CD4-positive, alpha-beta T cell (primary cell): ENCODE data around the gene TJP1. TPM values are rescaled to one million over a fixed set of nuclear protein-coding genes. Genes with fewer than 3 reads are reported as not detected.

Experiments used
- ATAC-seq: fragments of 200-7000 bp; cut with Tn5 transposase; one replicate; pipeline ENCODE4 v1.10.0; 2022; ENCODE audit warnings: mild to moderate bottlenecking; ENCODE audit not compliant: poor library complexity
- CTCF ChIA-PET: fragments of 350-600 bp; sonication (Branson Sonifier 250); formaldehyde crosslinking; loops from one replicate; lab custom pipeline; 2021; ENCODE audit warnings: antibody characterized with exemption, inconsistent platforms; lab: Charles Lee
- POLR2A ChIA-PET: fragments of 350-600 bp; sonication (Branson Sonifier 250); formaldehyde crosslinking; loops from one replicate; lab custom pipeline; 2021; ENCODE audit warnings: antibody characterized with exemption, inconsistent platforms; lab: Charles Lee
- DNase-seq, 14 experiments: peaks; one replicate each; pipeline ENCODE4 v3.0.0-alpha.2; 2013 to 2020; ENCODE audit warnings: mixed read lengths in 2 of 14
- H3K27ac ChIP-seq, 2 donors: one replicate each; pipeline versions ENCODE4 v1.5.1 to v1.7.0; 2013; ENCODE audit warnings: low read length in 2 of 2, low read depth in 1 of 2, mild to moderate bottlenecking in 1 of 2
- H3K27me3 ChIP-seq, 2 experiments: 1 replicate in 1 of 2; 2 replicates in 1 of 2; pipeline versions ENCODE4 v1.6.1 to v1.7.0; 2013; ENCODE audit warnings: low read length in 2 of 2, control low read depth in 1 of 2, mild to moderate bottlenecking in 1 of 2, moderate library complexity in 1 of 2; ENCODE audit not compliant: insufficient read depth in 2 of 2, control insufficient read depth in 1 of 2
- H3K36me3 ChIP-seq: one replicate; pipeline ENCODE4 v1.6.1; 2013; ENCODE audit warnings: low read length, control low read depth; ENCODE audit not compliant: insufficient read depth
- H3K4me1 ChIP-seq: one replicate; pipeline ENCODE4 v1.6.1; 2013; ENCODE audit warnings: low read length, control low read depth; ENCODE audit not compliant: insufficient read depth
- H3K4me3 ChIP-seq: one replicate; pipeline ENCODE4 v1.5.1; 2013; ENCODE audit warnings: mild to moderate bottlenecking, low read length, moderate library complexity
- H3K9me3 ChIP-seq, 2 experiments: 1 replicate in 1 of 2; 2 replicates in 1 of 2; pipeline versions ENCODE4 v1.6.1 to v1.7.0; 2013; ENCODE audit warnings: low read length in 2 of 2, mild to moderate bottlenecking in 2 of 2, control low read depth in 1 of 2, moderate library complexity in 1 of 2; ENCODE audit not compliant: control insufficient read depth in 1 of 2, insufficient read depth in 1 of 2
- H3K27ac Mint-ChIP-seq: one replicate; pipeline ENCODE4 v1.8.0; 2020; ENCODE audit warnings: mixed read lengths
- H3K27me3 Mint-ChIP-seq: one replicate; pipeline ENCODE4 v1.8.0; 2021; ENCODE audit warnings: mixed read lengths
- H3K36me3 Mint-ChIP-seq: one replicate; pipeline ENCODE4 v1.8.0; 2021; ENCODE audit warnings: low read depth, mixed read lengths
- H3K4me1 Mint-ChIP-seq: one replicate; pipeline ENCODE4 v1.8.0; 2021; ENCODE audit warnings: low read depth, mixed read lengths
- H3K4me3 Mint-ChIP-seq: one replicate; pipeline ENCODE4 v1.8.0; 2020; ENCODE audit warnings: mild to moderate bottlenecking, mixed read lengths
- H3K9me3 Mint-ChIP-seq: one replicate; pipeline ENCODE4 v1.8.0; 2020; ENCODE audit warnings: mixed read lengths
- CTCF ChIP-seq: fragments of 200-600 bp; IDR thresholded peaks from one replicate; pipeline ENCODE4 v1.8.0; 2022; ENCODE audit warnings: antibody characterized with exemption, mild to moderate bottlenecking
- intact Hi-C, 2 experiments: fragments of 100-400 bp; cut with DNase I in 1 of 2; cut with micrococcal nuclease in 1 of 2; formaldehyde crosslinking; loops; one replicate each; pipeline versions ENCODE4 v1.15.1 to v1.9.0; 2023 to 2025; cut with DNase I, micrococcal nuclease
- total RNA-seq, 174 experiments: library from RNA in 2 of 174; stranded (reverse) in 2 of 174; gene quantifications; one replicate each; pipeline ENCODE4 v1.2.3 and lab custom pipeline; 2021 to 2026

TJP1 gene
- total RNA-seq, 2 experiments from 2014 or later, result not detected

DNA sequence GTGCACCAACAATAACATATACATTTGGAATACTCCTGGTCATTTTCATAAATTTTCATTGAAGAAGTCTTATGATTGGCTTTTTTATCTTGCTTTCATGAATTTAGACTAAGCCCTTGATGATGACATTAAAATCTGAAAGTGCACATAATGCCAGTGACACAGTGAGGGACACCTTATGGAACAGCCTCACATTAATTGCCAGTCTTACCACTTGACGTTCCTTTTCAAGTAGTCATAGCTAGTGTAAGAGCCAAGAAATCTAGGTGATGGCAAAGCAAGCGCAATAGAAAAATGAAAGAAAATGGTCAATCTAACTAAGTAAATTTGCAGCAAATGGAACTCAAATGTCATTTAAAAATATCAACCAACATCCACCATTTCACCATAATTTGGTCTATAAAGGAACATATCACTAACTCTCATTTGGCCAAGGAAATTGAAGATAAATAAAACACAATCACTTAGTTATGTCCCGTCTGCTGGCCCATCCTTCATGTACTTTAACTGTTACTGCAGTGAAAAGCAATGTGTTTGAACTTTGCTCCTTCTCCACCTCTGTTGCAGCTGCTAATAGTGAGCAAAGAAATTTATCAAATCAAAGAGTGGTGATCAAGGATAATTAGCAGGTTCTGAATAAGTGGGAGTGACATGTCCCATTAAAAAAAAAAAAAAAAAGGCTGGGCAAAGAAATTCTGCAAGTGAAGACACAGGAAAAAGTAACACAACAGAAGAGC is 110.0 kb downstream of the TJP1 start:
- no peak for DNase-seq
- CTCF ChIA-PET, result no interaction called here
- Mint-ChIP-seq H3K4me3 (no peak overlapping the region), H3K4me1 (no peaks in the 10 kb centered on the region), H3K27me3 (peaks cover 19% of the 10 kb centered on the region), H3K27ac (no peak overlapping the region), H3K36me3 (no peaks in the 10 kb centered on the region), H3K9me3 (no peaks in the 10 kb centered on the region)
- H3K4me3 ChIP-seq, result no peak overlapping the region
- no peaks in the 10 kb centered on the region for H3K36me3 ChIP-seq
- no peaks in the 10 kb centered on the region for H3K4me1 ChIP-seq
- intact Hi-C loops, result no loop called here
- POLR2A ChIA-PET, result no interaction called here
- no peaks in the 10 kb centered on the region for H3K9me3 ChIP-seq
- no peak for ATAC-seq
- H3K27ac ChIP-seq, result no peak overlapping the region
- peaks cover 0 to 3% of the 10 kb centered on the region in 2 experiments for H3K27me3 ChIP-seq
- TF ChIP-seq CTCF, result no peak

DNA sequence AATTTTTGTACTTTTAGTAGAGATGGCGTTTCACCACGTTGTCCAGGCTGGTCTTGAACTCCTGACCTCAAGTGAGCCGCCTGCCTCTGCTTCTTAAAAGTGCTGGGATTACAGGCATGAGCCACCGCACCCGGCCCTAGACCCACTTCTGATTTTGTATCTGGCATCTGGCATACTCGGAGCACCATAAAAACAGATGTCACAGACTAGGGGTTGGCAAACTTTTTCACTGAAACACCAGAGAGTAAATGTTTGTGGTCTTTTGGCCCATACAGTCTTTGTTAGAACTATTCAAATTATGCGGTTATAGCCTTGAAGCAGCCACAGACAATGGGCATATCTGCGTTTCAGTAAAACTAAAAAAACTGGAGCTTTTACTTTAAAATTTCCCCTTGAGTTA is 110.7 kb downstream of the TJP1 start:
- Histone ChIP-seq H3K4me1 (no peaks in the 10 kb centered on the region), H3K4me3 (no peak overlapping the region), H3K36me3 (no peaks in the 10 kb centered on the region), H3K27ac (no peak overlapping the region), H3K27me3 (peaks cover 0 to 4% of the 10 kb centered on the region in 2 experiments), H3K9me3 (peaks cover 0 to 3% of the 10 kb centered on the region in 2 experiments)
- Mint-ChIP-seq H3K36me3 (no peaks in the 10 kb centered on the region), H3K27me3 (peaks cover 13% of the 10 kb centered on the region), H3K9me3 (no peaks in the 10 kb centered on the region), H3K4me1 (no peaks in the 10 kb centered on the region), H3K27ac (no peak overlapping the region), H3K4me3 (no peak overlapping the region)
- POLR2A ChIA-PET, result no interaction called here
- CTCF ChIA-PET, result no interaction called here
- no peak for TF ChIP-seq CTCF
- no peak for DNase-seq
- intact Hi-C loops, result no loop called here
- ATAC-seq, result no peak

DNA sequence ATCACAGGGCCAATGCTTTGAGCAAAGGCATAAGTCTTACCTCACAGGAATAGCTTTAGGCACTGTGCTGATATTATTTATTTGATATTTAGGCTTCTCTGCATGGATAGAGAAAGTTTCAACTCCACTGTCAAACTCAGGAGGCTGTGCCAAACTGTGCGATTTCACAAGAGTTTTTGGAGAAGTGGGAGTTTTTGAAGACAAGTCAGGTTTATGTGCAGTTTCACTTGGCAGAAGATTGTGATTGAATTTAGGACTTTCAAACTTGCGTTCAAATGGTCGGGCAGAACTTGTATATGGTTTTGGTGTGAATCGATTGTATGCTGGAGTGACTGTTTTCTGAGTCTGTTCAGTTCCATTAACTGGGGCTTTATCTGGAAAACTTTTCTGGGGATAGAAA is 113.7 kb downstream of the TJP1 start:
- CTCF ChIA-PET, result no interaction called here
- no peaks in the 10 kb centered on the region for H3K4me1 ChIP-seq
- no peak for DNase-seq
- H3K27me3 Mint-ChIP-seq, result peaks cover 9% of the 10 kb centered on the region
- ATAC-seq, result no peak
- H3K36me3 Mint-ChIP-seq, result no peaks in the 10 kb centered on the region
- POLR2A ChIA-PET, result no interaction called here
- H3K27ac ChIP-seq, result no peak overlapping the region
- peaks cover 0 to 3% of the 10 kb centered on the region in 2 experiments for H3K9me3 ChIP-seq
- no peaks in the 10 kb centered on the region for H3K9me3 Mint-ChIP-seq
- H3K4me3 Mint-ChIP-seq, result no peak overlapping the region
- H3K4me1 Mint-ChIP-seq, result no peaks in the 10 kb centered on the region
- H3K4me3 ChIP-seq, result no peak overlapping the region
- peaks cover 0 to 4% of the 10 kb centered on the region in 2 experiments for H3K27me3 ChIP-seq
- H3K36me3 ChIP-seq, result no peaks in the 10 kb centered on the region
- no peak for TF ChIP-seq CTCF
- intact Hi-C loops, result no loop called here
- H3K27ac Mint-ChIP-seq, result no peak overlapping the region
